GM21360 (cell line): ENCODE data around the gene SLIT3.
A peak's percentile ranks its signal among the peaks of the same experiment; 100 is the strongest.
"Not testable (repeated sequence)": the region's sequence is repeated elsewhere in the genome, so short reads cannot be mapped to it uniquely, and the experiment has no call there.

Experiments
- ATAC-seq: cut with Tn5 transposase; IDR thresholded peaks from one replicate; pipeline ENCODE4 v1.9.1; 2021; ENCODE audit warnings: mild to moderate bottlenecking, moderate library complexity; ENCODE audit not compliant: unreplicated experiment

The SLIT3 gene

DNA sequence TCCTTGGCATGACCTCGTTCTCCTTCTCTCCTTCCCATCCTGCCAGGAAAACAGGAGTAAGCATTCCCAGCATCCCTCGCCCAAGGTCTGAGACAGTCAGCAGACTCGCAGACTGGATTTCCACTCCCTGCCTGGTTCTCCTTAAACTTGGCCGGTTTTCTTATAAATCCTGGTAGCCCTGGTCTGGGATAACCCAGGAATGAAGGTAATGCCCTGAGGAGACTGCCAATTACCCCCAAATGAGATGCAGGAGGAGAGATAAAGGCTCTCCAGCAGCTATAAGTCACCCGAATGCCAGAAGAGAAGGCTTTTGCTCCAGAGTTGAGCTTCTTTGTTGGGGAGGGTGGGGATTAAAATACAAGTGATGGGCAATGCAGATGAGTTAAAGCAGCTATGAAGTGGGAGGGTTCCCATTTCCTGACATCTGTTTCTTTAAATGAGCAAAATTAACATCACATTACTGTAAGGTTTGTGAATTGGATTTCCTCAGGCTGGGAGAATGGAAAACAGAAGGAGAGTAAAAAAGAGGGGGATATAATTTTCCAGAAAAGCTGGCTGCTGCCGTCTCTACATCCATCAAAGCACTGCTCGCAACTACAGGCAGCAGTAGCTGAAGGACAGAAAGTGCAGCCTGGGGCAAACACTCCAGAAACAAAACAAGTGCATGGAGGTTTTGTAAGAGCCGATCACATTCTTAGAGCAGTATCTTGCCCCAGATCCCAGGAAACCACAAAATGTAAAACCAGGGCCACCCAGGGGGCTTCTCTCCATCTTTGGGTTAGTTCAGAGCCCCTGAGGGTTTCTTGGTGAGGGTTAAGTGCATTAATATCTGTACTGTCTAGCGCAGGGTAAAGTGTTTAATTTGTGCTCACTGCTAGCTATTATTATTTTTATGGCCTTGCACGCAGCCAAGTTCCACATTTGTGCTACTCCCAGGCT is 544.2 kb downstream of the SLIT3 start:
- ATAC-seq = no peak

DNA sequence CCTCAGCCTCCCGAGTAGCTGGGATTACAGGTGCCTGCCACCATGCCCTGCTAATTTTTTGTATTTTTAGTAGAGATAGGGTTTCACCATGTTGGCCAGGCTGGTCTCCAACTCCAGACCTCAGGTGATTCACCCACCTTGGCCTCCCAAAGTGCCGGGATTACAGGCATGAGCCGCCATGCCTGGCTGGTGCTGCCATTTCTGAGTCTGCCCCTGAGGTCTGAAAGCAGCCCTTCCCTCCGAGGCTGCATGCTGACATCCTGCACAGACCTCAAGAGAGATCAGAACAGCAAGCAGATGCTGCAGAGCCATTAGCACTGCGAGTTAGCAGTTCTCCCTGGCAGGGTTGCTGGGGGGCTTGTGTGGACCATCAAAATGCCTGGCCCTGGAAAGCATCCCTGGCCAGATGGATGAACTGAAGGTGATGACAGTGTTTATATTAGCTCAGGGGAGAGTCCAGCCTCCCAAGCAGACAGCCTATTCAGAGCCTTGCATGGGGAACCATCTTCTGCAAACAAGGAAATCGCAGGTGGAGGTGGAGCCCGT is 545.3 kb downstream of the SLIT3 start:
- ATAC-seq = no peak

DNA sequence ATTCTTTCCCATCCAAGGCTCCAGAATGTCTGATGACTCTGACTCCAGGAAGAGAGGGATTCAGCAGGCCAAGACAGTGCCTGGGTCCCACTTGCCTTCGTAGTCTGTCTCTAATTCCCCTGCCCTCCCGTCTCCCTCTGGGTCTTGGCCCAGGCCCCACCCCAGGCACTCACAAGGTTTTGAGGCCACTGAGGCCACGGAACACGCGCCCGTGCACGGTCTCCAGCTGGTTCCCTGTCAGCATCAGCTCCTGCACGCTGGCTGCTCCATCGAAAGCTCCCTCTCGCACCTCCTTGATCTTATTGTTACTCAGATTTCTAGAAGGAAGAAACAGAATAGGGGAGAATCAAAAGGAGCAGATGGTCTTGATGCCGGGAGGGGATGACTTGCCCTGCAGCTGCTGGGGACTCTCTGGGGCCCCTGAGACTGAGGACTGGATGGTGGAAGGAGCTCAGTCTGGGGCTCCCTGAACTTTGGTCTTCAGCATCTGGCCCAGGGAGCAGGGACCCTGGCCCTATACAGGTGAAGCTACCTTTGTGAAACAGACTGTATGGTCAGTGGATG is 547.2 kb downstream of the SLIT3 start:
- no peak for ATAC-seq

DNA sequence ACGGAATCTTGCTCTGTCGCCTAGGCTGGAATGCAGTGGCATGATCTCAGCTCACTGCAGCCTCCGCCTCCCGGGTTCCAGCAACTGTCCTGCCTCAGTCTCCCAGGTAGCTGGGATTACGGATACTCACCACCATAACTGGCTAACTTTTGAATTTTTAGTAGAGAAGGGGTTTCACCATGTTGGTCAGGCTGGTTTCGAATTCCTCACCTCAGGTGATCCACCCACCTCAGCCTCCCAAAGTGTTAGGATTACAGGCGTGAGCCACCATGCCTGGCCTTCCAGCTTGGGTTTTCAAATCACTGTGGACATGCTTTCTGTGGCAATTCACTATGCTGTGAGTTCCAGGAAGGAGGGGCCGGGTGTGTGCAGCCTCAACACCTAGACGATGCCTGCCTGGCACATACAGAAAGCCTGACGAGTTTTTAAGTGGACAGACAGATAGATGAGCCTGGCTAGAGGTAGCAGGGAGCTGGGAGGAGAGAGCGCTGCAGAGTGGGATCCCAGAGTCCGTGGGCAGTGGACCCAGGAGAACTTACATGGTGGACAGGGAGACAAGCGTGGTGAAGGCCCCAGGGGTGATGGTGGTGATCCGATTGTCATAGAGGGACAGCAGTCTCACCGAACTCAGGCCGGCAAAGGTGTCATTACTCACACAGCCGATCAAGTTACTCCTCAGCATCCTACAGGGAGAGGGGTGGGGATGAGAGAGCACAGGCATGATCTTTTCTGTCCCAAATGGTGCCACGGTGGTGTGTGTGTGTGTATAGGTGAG is 548.3 kb downstream of the SLIT3 start:
- no peak for ATAC-seq

DNA sequence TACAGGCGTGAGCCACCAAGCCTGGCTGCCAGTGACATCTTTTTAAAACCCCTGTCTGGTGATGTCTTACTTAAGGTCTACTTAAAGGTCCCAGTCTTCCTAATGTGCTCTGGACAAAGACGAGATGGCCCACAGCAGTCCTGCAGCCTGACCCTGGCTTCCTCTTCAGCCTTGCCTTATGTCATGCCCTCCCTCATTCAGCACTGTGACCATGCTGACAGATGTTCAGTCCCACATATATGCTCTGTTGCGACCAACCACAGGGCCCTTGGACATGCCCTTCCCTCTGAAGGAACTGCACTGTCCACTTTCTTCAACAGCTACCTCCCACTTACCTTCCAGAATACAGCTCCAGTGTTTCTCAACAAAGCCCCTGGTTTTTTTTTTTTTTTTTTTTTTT is 548.9 kb downstream of the SLIT3 start:
- ATAC-seq = no peak

DNA sequence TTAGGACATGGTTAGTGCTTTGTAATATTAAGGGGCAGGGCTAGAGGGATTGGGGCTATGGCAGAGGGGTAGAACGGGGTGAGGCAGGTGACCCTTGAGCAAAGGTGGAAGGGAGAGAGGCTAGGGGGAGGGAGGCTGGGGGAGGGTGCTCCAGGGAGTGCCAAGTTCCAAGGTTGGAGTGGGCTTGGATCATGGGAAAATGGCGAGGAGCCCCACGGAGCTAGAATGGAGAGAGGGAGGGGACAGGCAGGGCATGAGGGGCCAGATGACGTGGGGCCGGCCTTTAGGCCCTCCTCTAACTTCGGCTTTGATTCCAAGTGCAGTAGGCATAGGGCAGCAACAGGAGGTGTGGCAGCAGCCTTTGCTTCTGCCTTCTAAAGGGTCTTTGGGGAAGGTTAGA is 550.0 kb downstream of the SLIT3 start:
- no peak for ATAC-seq

DNA sequence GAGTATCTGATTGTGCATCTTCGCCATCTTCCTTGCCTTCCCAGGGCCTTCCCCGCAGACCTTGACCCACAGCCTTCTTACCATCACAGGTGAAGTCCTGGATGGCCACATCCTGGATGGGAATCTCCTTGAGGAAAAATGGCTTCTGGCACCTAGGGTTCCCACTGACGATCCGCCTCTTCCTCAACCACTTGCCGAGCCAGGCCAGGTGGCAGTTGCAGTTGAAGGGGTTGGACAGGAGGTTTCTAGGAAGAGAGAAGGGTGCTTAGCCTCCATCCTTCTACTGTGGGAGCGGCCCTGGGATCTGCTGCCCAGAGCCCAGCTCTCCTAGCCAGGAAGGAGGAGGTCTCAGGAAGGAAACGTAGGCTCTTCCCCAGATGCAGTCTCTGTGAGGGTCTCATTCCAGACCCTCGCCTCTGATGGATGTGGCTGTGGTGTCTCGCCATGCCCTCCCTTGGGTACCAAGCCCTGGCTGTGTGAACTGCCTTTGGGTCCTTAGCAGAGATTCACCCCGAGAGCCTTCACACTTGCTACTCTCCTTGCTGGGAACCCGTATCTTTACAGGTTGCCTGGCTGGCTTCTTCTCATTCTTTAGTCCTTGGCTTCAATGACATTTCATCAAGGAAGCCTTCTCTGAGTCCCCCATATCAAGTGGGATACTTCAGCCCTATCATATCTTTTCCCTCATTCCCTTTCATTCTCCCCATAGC is 551.4 kb downstream of the SLIT3 start:
- ATAC-seq = no peak

DNA sequence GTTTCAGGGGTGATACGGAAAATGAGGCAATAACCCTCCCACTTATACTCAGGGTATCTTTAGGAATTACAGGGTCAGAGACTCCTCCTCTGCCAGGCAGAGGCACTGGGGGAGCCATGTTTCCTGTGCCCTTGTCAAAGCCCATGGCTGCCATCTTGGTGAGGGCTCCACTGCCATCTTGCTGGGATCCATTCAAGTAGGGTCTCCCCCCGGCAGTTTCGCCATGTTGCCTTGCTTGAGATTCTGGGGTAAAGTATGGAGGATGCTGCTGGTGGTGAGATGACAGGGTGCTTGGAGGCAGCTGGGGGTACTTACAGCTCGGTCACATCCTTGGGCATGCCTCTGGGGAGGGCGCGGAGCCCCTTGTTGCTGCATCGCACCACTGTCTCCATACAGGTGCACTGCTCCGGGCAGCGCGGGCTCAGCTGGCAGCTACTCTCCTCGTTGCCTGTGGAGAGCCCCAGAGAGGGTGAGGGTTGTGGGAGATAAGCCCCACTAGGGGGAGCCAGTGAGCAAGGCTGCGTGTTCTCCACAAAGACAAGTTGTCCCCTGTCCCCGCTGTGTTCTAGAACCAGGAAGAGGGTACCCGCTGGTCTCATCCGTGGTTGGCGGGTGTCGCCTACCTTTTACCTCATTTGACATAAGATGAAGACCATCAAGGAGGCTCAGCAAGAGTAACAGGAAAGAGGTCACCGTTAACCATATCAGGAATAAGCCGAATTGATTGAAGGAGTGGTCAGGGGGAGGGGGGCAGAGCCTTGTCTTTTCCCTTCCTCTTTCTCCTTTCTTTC is 552.8 kb downstream of the SLIT3 start:
- peak; percentile 81 for ATAC-seq

DNA sequence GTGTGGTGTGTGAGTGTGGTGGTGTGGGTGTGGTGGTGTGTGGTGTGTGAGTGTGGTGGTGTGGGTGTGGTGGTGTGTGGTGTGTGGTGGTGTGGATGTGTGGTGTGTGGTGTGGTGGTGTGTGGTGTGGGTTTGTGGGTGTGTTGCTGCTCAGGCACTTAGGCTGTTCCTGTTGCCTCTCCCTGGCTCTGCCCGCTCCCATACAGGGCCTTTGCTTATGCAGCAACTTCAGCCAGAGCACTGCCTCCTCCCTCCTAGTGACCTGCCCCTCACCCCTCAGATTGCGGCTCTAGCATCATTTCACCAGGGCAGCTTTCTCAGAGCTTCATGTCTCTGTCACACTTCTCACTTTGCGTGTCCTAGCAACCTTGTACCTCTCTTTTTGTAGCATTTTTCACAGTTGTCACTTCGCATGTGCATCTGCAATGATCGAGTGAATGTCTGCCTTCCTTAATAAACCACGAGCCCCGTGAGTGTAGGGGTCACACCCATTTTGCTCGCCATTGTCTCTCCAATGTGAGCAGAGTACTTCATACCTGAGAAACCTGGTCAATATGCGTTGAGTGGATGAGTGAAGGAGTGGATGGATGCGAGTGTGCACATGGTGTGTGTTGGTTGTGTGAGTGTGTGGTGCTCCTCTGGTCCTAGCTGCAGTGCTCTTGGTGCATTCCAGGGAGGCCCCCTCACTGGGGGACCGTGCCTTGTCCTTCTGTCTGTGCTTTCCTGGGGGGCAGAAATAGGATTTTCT is 553.9 kb downstream of the SLIT3 start:
- ATAC-seq = no peak

DNA sequence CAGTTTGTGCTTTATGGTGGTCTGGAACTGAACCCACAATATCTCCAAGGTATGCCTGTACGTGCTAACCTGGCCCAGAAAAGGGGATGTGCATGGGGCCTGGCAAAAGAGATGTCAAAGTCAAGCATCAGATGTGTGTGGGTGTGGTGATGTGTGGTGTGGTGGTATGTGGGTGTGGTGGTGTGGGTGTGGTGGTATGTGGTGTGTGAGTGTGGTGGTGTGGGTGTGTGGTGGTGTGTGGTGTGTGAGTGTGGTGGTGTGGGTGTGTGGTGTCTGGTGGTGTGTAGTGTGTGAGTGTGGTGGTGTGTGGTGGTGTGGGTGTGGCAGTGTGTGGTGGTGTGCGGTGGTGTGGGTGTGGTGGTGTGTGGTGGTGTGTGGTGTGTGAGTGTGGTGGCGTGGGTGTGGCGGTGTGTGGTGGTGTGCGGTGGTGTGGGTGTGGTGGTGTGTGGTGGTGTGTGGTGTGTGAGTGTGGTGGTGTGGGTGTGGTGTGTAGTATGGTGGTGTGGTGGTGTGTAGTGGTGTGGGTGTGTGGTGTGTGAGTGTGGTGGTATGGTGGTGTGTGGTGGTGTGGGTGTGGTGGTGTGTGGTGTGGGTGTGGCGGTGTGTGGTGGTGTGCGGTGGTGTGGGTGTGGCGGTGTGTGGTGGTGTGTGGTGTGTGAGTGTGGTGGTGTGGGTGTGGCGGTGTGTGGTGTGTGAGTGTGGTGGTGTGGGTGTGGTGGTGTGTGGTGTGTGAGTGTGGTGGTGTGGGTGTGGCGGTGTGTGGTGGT is 554.6 kb downstream of the SLIT3 start:
- ATAC-seq = not testable (repeated sequence)

DNA sequence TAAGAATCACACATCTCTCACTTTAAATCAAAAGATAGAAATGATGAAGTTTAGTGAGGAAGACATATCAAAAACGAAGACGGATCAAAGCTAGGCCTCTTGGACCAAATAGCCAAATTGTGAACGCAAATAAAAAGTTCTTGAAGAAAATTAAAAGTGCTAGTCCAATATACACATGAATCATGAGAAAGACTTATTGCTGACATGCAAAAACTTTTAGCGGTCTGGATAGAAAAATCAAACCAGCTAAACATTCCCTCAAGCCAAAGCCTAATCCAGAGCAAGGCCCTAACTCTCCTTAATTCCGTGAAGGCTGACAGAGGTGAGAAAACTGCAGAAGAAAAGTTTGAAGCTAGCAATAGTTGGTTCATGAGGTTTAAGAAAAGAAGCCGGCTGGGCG is 557.3 kb downstream of the SLIT3 start:
- ATAC-seq = no peak

DNA sequence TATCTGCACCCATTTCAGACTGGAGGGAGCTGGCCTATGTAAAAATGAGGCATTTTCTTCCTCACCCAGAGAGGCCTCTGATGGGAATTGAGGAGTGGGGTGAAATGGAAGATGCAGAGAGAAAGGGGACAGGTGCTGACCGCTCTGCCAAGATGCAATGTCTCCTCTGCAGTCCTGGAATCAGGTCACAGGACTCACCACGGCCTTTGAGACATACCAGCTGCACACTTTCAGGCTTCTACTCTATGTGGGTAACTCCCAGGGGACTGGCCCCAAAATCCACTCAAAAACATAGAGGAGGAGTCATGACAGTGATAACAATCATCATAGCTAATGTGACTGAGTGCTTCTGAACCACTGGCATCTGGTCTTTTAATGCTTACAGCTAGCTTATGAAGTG is 558.6 kb downstream of the SLIT3 start:
- not testable (repeated sequence) for ATAC-seq

DNA sequence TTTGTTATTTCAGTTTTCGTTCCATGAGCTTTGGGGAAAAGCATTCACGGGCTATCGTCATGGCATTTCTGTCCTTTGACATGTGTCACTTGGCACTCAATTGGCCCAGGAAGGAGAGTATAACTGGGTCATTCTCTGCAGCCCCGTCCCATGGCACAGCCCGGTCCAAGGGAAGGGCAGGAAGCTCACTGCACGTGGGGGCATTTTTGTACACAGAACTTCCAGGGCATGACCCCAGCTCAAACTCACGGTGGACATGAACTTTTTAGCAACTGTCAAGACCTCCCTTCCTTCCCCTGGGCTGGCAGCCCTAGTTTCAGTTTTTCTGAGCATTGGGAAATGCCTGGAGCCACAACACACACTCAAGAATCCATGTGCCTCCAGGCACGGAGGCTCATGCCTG is 560.1 kb downstream of the SLIT3 start:
- no peak for ATAC-seq

DNA sequence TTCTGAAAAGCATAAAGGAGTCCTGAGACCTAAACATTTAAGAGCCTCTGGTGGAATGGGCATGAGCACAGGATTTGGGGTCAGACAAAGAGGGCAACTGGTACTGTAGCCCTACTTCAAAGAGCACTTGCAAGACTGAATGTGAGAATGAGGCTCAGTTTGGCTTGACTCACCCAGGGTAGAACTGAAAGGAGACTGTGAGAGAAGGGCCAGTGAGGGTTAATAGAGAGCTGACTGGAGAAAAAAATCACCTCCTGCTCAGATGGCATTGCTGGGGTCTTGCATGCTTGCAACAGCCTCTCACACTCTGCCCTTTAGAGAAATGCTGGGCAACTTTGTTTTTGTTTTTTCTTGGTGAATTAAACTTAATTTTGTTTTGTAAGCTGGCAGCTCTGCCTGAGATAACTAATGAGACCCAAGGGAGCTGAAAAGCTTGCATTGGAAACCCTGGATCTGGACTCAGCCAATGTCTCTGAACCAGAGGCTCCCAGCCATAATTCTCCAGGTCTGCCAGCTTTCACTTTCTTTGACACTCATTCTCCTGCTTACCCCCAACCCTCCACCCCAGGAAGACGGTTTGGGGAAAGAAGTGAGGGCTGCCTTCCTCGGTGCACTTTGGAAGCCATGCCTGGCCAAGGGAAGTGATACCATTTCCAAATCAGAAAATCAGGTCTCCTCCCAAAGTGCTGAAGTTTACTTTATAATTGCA is 560.7 kb downstream of the SLIT3 start:
- ATAC-seq = no peak

DNA sequence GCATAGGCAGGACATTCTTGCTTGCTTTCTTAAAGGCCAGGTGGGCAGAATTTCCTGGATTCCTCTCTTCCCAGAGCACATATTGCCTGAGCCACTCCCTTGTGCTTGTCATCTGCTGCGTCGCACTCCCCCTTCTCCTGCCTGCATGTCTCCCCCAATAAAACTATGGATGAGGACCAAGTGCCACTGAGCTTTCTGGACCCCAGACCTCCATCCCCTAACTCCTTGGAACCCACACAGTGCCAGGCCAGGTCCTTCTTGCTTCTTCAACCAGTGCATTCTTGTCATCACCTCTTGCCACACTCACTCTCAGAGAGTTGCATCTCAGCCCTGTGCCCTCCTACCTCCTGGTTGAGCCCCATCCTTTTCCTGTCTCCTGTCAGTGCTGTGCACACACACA is 563.9 kb downstream of the SLIT3 start:
- ATAC-seq = no peak

DNA sequence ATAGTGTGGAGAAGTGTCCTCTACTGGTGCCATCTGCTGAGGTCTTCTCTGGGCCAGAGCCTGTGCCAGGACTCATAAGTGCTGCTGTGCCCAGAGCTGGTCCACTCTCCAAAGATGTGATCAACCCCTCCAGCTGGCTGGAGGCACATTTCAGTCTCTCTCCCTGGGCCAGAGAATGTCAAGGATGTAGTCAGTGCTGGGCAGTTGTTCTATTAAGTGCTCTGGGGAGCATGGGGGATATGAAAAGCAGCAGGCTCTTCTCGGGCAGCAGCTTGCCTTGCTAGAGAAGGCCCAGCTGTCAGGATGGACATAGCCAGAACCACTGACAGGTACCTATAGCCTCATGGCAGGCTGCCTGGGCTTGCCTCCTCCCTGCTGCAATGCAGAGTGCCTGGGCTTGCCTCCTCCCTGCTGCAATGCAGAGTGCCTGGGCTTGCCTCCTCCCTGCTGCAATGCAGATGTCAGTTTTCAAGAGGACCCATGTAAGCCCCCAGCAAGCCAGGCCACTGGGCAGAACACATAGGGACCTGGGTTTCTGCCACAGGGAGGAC is 564.6 kb downstream of the SLIT3 start:
- ATAC-seq = no peak

DNA sequence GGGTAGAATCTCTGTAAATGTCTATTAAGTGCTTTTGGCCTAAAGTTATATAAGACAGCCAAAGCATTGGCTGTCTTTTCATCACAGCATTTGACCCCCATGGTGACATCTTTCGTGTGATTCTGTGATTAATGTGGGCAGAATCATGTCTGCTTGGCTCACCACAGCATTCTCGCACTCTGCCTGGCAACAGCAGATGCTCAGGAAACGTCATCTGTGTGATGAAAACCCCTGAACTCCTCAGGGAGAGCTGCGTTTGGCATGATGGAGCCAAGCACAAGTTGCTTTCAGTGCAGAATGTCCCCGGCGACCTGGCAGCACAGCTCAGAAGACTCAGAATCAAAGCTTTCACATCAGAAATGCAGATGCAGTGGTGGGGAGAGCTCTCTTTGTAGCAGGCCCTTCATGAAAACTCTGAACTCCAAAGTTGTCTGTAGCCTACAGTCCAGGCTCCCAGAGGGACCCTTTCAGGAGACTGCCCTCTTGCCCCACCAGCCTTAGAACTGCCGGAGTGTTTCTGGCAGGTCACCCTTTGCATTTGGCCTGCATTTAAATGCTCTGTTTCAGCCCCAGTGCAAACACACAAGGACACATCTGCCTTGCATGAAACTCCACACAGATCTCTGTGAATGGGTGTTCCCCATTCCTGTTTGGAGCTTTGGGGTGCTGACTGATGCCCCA is 566.2 kb downstream of the SLIT3 start:
- peak; percentile 73 for ATAC-seq
